ENCODE results near the gene GDPD4.

GDPD4 gene

GRCh38 chr11:77301510-77301909 lies at the start of gene GDPD4:
TSS of gene GDPD4 (minus strand) at chr11:77301686. CDS start at chr11:77285137, 16,549 bp downstream.
- H3K9me3 Mint-ChIP-seq: no peaks in the 10 kb centered on the region
- no peaks in the 10 kb centered on the region for H3K36me3 Mint-ChIP-seq
- no peak within 1 kb of the TSS for H3K27ac Mint-ChIP-seq
- H3K4me3 Mint-ChIP-seq: no peak within 1 kb of the TSS
- H3K4me1 Mint-ChIP-seq: no peaks in the 10 kb centered on the region
- no peaks in the 10 kb centered on the region for H3K27me3 Mint-ChIP-seq

- no peak overlapping the region for H3K27ac Mint-ChIP-seq
Measured at GRCh38 chr11:77347948-77348347, 46.5 kb upstream of the GDPD4 start.

GRCh38 chr11:77346906-77347603 lies 45.6 kb upstream of the GDPD4 start:
- H3K9me3 Mint-ChIP-seq: no peaks in the 10 kb centered on the region
- no peak overlapping the region for H3K4me3 Mint-ChIP-seq
- no peaks in the 10 kb centered on the region for H3K4me1 Mint-ChIP-seq
- H3K27me3 Mint-ChIP-seq: no peaks in the 10 kb centered on the region
- no peak overlapping the region for H3K27ac Mint-ChIP-seq
- H3K36me3 Mint-ChIP-seq: peaks cover 15% of the 10 kb centered on the region

More at GRCh38 chr11:77347948-77348347, 46.5 kb upstream of the GDPD4 start:
- peaks cover 16% of the 10 kb centered on the region for H3K36me3 Mint-ChIP-seq
- H3K4me3 Mint-ChIP-seq: no peak overlapping the region
- H3K4me1 Mint-ChIP-seq: no peaks in the 10 kb centered on the region
- H3K9me3 Mint-ChIP-seq: no peaks in the 10 kb centered on the region
- H3K27me3 Mint-ChIP-seq: no peaks in the 10 kb centered on the region

GRCh38 chr11:77345621-77346020 lies 44.1 kb upstream of the GDPD4 start:
- H3K9me3 Mint-ChIP-seq: no peaks in the 10 kb centered on the region
- H3K4me1 Mint-ChIP-seq: no peaks in the 10 kb centered on the region
- H3K27me3 Mint-ChIP-seq: no peaks in the 10 kb centered on the region
- H3K27ac Mint-ChIP-seq: no peak overlapping the region
- peaks cover 19% of the 10 kb centered on the region for H3K36me3 Mint-ChIP-seq
- H3K4me3 Mint-ChIP-seq: no peak overlapping the region

GRCh38 chr11:77340501-77340900 lies 39.0 kb upstream of the GDPD4 start:
- Mint-ChIP-seq H3K27me3 (no peaks in the 10 kb centered on the region), H3K9me3 (no peaks in the 10 kb centered on the region), H3K36me3 (peaks cover 20% of the 10 kb centered on the region), H3K4me3 (no peak overlapping the region), H3K27ac (no peak overlapping the region), H3K4me1 (no peaks in the 10 kb centered on the region)

- H3K27me3 Mint-ChIP-seq: no peaks in the 10 kb centered on the region
- peaks cover 18% of the 10 kb centered on the region for H3K36me3 Mint-ChIP-seq
- no peaks in the 10 kb centered on the region for H3K4me1 Mint-ChIP-seq
- no peak overlapping the region for H3K4me3 Mint-ChIP-seq
- H3K27ac Mint-ChIP-seq: no peak overlapping the region
- no peaks in the 10 kb centered on the region for H3K9me3 Mint-ChIP-seq
Measured at GRCh38 chr11:77332259-77332658, 30.8 kb upstream of the GDPD4 start.

GRCh38 chr11:77325159-77325558 lies 23.7 kb upstream of the GDPD4 start:
- no peak overlapping the region for H3K4me3 Mint-ChIP-seq
- H3K9me3 Mint-ChIP-seq: no peaks in the 10 kb centered on the region
- no peaks in the 10 kb centered on the region for H3K27me3 Mint-ChIP-seq
- H3K36me3 Mint-ChIP-seq: peaks cover 25% of the 10 kb centered on the region
- H3K4me1 Mint-ChIP-seq: no peaks in the 10 kb centered on the region
- no peak overlapping the region for H3K27ac Mint-ChIP-seq

- Mint-ChIP-seq H3K9me3 (no peaks in the 10 kb centered on the region), H3K27ac (peak overlapping the region; percentile 5), H3K36me3 (peaks cover 22% of the 10 kb centered on the region), H3K4me1 (no peaks in the 10 kb centered on the region), H3K4me3 (no peak overlapping the region), H3K27me3 (no peaks in the 10 kb centered on the region)
Measured at GRCh38 chr11:77324508-77324907, 23.0 kb upstream of the GDPD4 start.

- Mint-ChIP-seq H3K27me3 (no peaks in the 10 kb centered on the region), H3K9me3 (no peaks in the 10 kb centered on the region), H3K4me1 (no peaks in the 10 kb centered on the region), H3K4me3 (no peak overlapping the region), H3K36me3 (peaks cover 15% of the 10 kb centered on the region), H3K27ac (no peak overlapping the region)
Measured at GRCh38 chr11:77322926-77323590, 21.6 kb upstream of the GDPD4 start.

GRCh38 chr11:77322506-77322905 lies 21.0 kb upstream of the GDPD4 start:
- no peaks in the 10 kb centered on the region for H3K4me1 Mint-ChIP-seq
- peaks cover 12% of the 10 kb centered on the region for H3K36me3 Mint-ChIP-seq
- no peak overlapping the region for H3K27ac Mint-ChIP-seq
- no peak overlapping the region for H3K4me3 Mint-ChIP-seq
- H3K9me3 Mint-ChIP-seq: no peaks in the 10 kb centered on the region
- H3K27me3 Mint-ChIP-seq: no peaks in the 10 kb centered on the region

GRCh38 chr11:77320351-77320750 lies 18.9 kb upstream of the GDPD4 start:
- Mint-ChIP-seq H3K27me3 (no peaks in the 10 kb centered on the region), H3K4me1 (no peaks in the 10 kb centered on the region), H3K4me3 (no peak overlapping the region), H3K9me3 (no peaks in the 10 kb centered on the region), H3K27ac (no peak overlapping the region), H3K36me3 (peaks cover 7% of the 10 kb centered on the region)

- peaks cover 4% of the 10 kb centered on the region for H3K36me3 Mint-ChIP-seq
- no peaks in the 10 kb centered on the region for H3K4me1 Mint-ChIP-seq
- H3K27ac Mint-ChIP-seq: no peak overlapping the region
- no peaks in the 10 kb centered on the region for H3K9me3 Mint-ChIP-seq
- no peaks in the 10 kb centered on the region for H3K27me3 Mint-ChIP-seq
- H3K4me3 Mint-ChIP-seq: no peak overlapping the region
Measured at GRCh38 chr11:77318600-77318999, 17.1 kb upstream of the GDPD4 start.

GRCh38 chr11:77316733-77317342 lies 15.4 kb upstream of the GDPD4 start:
- no peak overlapping the region for H3K4me3 Mint-ChIP-seq
- H3K4me1 Mint-ChIP-seq: no peaks in the 10 kb centered on the region
- no peaks in the 10 kb centered on the region for H3K9me3 Mint-ChIP-seq
- no peak overlapping the region for H3K27ac Mint-ChIP-seq
- H3K36me3 Mint-ChIP-seq: no peaks in the 10 kb centered on the region
- no peaks in the 10 kb centered on the region for H3K27me3 Mint-ChIP-seq

- peaks cover 4% of the 10 kb centered on the region for H3K4me1 Mint-ChIP-seq
- H3K27ac Mint-ChIP-seq: peak overlapping the region; percentile 13
- no peaks in the 10 kb centered on the region for H3K9me3 Mint-ChIP-seq
- H3K4me3 Mint-ChIP-seq: no peak overlapping the region
- no peaks in the 10 kb centered on the region for H3K36me3 Mint-ChIP-seq
- no peaks in the 10 kb centered on the region for H3K27me3 Mint-ChIP-seq
Measured at GRCh38 chr11:77312107-77312506, 10.6 kb upstream of the GDPD4 start.

GRCh38 chr11:77311701-77312100 lies 10.2 kb upstream of the GDPD4 start:
- Mint-ChIP-seq H3K36me3 (no peaks in the 10 kb centered on the region), H3K4me3 (no peak overlapping the region), H3K9me3 (no peaks in the 10 kb centered on the region), H3K4me1 (peaks cover 4% of the 10 kb centered on the region), H3K27ac (no peak overlapping the region), H3K27me3 (no peaks in the 10 kb centered on the region)

GRCh38 chr11:77310721-77311120 lies 9.2 kb upstream of the GDPD4 start:
- H3K4me1 Mint-ChIP-seq: peaks cover 4% of the 10 kb centered on the region
- no peaks in the 10 kb centered on the region for H3K27me3 Mint-ChIP-seq
- H3K27ac Mint-ChIP-seq: no peak overlapping the region
- no peaks in the 10 kb centered on the region for H3K36me3 Mint-ChIP-seq
- no peak overlapping the region for H3K4me3 Mint-ChIP-seq
- H3K9me3 Mint-ChIP-seq: no peaks in the 10 kb centered on the region

All from activated naive CD4-positive, alpha-beta T cell treated with anti-CD3 and anti-CD28 coated beads, Interleukin-2, amount 50 U/mL, for 24 hours (primary cell).